ENCODE data around the gene MROH9.

- TF ChIP-seq, protein P1, sequence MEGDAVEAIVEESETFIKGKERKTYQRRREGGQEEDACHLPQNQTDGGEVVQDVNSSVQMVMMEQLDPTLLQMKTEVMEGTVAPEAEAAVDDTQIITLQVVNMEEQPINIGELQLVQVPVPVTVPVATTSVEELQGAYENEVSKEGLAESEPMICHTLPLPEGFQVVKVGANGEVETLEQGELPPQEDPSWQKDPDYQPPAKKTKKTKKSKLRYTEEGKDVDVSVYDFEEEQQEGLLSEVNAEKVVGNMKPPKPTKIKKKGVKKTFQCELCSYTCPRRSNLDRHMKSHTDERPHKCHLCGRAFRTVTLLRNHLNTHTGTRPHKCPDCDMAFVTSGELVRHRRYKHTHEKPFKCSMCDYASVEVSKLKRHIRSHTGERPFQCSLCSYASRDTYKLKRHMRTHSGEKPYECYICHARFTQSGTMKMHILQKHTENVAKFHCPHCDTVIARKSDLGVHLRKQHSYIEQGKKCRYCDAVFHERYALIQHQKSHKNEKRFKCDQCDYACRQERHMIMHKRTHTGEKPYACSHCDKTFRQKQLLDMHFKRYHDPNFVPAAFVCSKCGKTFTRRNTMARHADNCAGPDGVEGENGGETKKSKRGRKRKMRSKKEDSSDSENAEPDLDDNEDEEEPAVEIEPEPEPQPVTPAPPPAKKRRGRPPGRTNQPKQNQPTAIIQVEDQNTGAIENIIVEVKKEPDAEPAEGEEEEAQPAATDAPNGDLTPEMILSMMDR (IDR thresholded peaks at IDR 0.05 in 8 of 11, conservative IDR thresholded peaks at IDR 0.05 in 3 of 11) = no peak
- no peak for TF ChIP-seq POLR2A (IDR thresholded peaks at IDR 0.05)
These were observed 3.7 kb upstream of the MROH9 start for GRCh38 chr1:170931650-170932049.
